ENCODE measurements around the gene DHX35.

DHX35 gene

GRCh38 chr20:39049148-39049547, 87.0 kb downstream of the DHX35 start:
- Mint-ChIP-seq H3K4me1 (ENCODE audit: low read depth in 2 of 2) (peaks cover 4 to 11% of the 10 kb centered on the region in 2 donors), H3K9me3 (no peaks in the 10 kb centered on the region), H3K36me3 (ENCODE audit: insufficient read depth) (no peaks in the 10 kb centered on the region), H3K27me3 (peaks cover 0 to 17% of the 10 kb centered on the region in 2 donors), H3K4me3 (peak overlapping the region; percentile 85 to 87), H3K27ac (peak overlapping the region; percentile 84 to 85)
- DNase-seq (no peak), ATAC-seq (replicated peaks) (no peak)

GRCh38 chr20:39049684-39050554, 87.8 kb downstream of the DHX35 start:
- Mint-ChIP-seq H3K27ac (peak overlapping the region; percentile 84 to 85), H3K36me3 (ENCODE audit: insufficient read depth) (no peaks in the 10 kb centered on the region), H3K4me3 (peak overlapping the region; percentile 85 to 87), H3K9me3 (no peaks in the 10 kb centered on the region), H3K4me1 (ENCODE audit: low read depth in 2 of 2) (peaks cover 4 to 11% of the 10 kb centered on the region in 2 donors), H3K27me3 (peaks cover 0 to 21% of the 10 kb centered on the region in 2 donors)
- ATAC-seq (replicated peaks) (peak; percentile 91), DNase-seq (peak; percentile 75 to 81 (median 78))

GRCh38 chr20:39050555-39050902, 88.4 kb downstream of the DHX35 start:
- H3K4me1 Mint-ChIP-seq (ENCODE audit: low read depth in 2 of 2): peaks cover 4 to 11% of the 10 kb centered on the region in 2 donors
- H3K4me3 Mint-ChIP-seq: peak overlapping the region; percentile 85 to 87
- no peaks in the 10 kb centered on the region for H3K36me3 Mint-ChIP-seq (ENCODE audit: insufficient read depth)
- ATAC-seq (replicated peaks) (no peak), DNase-seq (no peak)
- H3K27ac Mint-ChIP-seq: no peak overlapping the region
- H3K27me3 Mint-ChIP-seq: peaks cover 2 to 27% of the 10 kb centered on the region in 2 donors
- H3K9me3 Mint-ChIP-seq: no peaks in the 10 kb centered on the region

GRCh38 chr20:39052676-39053075, 90.5 kb downstream of the DHX35 start:
- H3K27me3 Mint-ChIP-seq: peaks cover 16 to 49% of the 10 kb centered on the region in 2 donors
- DNase-seq (no peak), ATAC-seq (replicated peaks) (no peak)
- peaks cover 4 to 11% of the 10 kb centered on the region in 2 donors for H3K4me1 Mint-ChIP-seq (ENCODE audit: low read depth in 2 of 2)
- H3K27ac Mint-ChIP-seq: no peak overlapping the region
- H3K4me3 Mint-ChIP-seq: no peak overlapping the region
- no peaks in the 10 kb centered on the region for H3K36me3 Mint-ChIP-seq (ENCODE audit: insufficient read depth)
- H3K9me3 Mint-ChIP-seq: no peaks in the 10 kb centered on the region

- DNase-seq: no peak
- H3K27me3 Mint-ChIP-seq: peaks cover 36 to 77% of the 10 kb centered on the region in 2 donors
- no peak for ATAC-seq (replicated peaks)
- no peak overlapping the region for H3K27ac Mint-ChIP-seq
- no peaks in the 10 kb centered on the region for H3K9me3 Mint-ChIP-seq
- H3K4me1 Mint-ChIP-seq (ENCODE audit: low read depth in 2 of 2): no peaks in the 10 kb centered on the region
- H3K4me3 Mint-ChIP-seq: no peak overlapping the region
- H3K36me3 Mint-ChIP-seq (ENCODE audit: insufficient read depth): no peaks in the 10 kb centered on the region
Observed at GRCh38 chr20:39057143-39057542, 95.0 kb downstream of the DHX35 start.

GRCh38 chr20:39057911-39058310, 95.8 kb downstream of the DHX35 start:
- H3K36me3 Mint-ChIP-seq (ENCODE audit: insufficient read depth): peaks cover 3% of the 10 kb centered on the region
- ATAC-seq (replicated peaks) (no peak), DNase-seq (no peak)
- peaks cover 36 to 78% of the 10 kb centered on the region in 2 donors for H3K27me3 Mint-ChIP-seq
- H3K27ac Mint-ChIP-seq: no peak overlapping the region
- H3K4me3 Mint-ChIP-seq: no peak overlapping the region
- H3K4me1 Mint-ChIP-seq (ENCODE audit: low read depth in 2 of 2): no peaks in the 10 kb centered on the region
- no peaks in the 10 kb centered on the region for H3K9me3 Mint-ChIP-seq

- no peak overlapping the region for H3K27ac Mint-ChIP-seq
- H3K4me1 Mint-ChIP-seq (ENCODE audit: low read depth in 2 of 2): no peaks in the 10 kb centered on the region
Observed at GRCh38 chr20:39059036-39059435, 96.9 kb downstream of the DHX35 start.

GRCh38 chr20:39066471-39067242, 104.5 kb downstream of the DHX35 start:
- Mint-ChIP-seq H3K4me3 (no peak overlapping the region), H3K27me3 (peaks cover 26 to 46% of the 10 kb centered on the region in 2 donors), H3K9me3 (peaks cover 0 to 5% of the 10 kb centered on the region in 2 donors), H3K27ac (no peak overlapping the region), H3K36me3 (ENCODE audit: insufficient read depth) (peaks cover 7% of the 10 kb centered on the region), H3K4me1 (ENCODE audit: low read depth in 2 of 2) (no peaks in the 10 kb centered on the region)
- no peak for DNase-seq
- ATAC-seq (replicated peaks): no peak

More at GRCh38 chr20:39059036-39059435, 96.9 kb downstream of the DHX35 start:
- peaks cover 3% of the 10 kb centered on the region for H3K36me3 Mint-ChIP-seq (ENCODE audit: insufficient read depth)
- ATAC-seq (replicated peaks): no peak
- H3K4me3 Mint-ChIP-seq: no peak overlapping the region
- no peaks in the 10 kb centered on the region for H3K9me3 Mint-ChIP-seq
- peaks cover 36 to 66% of the 10 kb centered on the region in 2 donors for H3K27me3 Mint-ChIP-seq
- no peak for DNase-seq

- no peaks in the 10 kb centered on the region for H3K4me1 Mint-ChIP-seq (ENCODE audit: low read depth in 2 of 2)
- H3K9me3 Mint-ChIP-seq: peaks cover 0 to 5% of the 10 kb centered on the region in 2 donors
- no peak for ATAC-seq (replicated peaks)
- peaks cover 4% of the 10 kb centered on the region for H3K36me3 Mint-ChIP-seq (ENCODE audit: insufficient read depth)
- H3K4me3 Mint-ChIP-seq: no peak overlapping the region
- no peak overlapping the region for H3K27ac Mint-ChIP-seq
- peaks cover 37 to 49% of the 10 kb centered on the region in 2 donors for H3K27me3 Mint-ChIP-seq
- DNase-seq: no peak
Observed at GRCh38 chr20:39067526-39068216, 105.5 kb downstream of the DHX35 start.

GRCh38 chr20:39069976-39070375, 107.8 kb downstream of the DHX35 start:
- Mint-ChIP-seq H3K27ac (no peak overlapping the region), H3K4me1 (ENCODE audit: low read depth in 2 of 2) (no peaks in the 10 kb centered on the region), H3K9me3 (peaks cover 0 to 5% of the 10 kb centered on the region in 2 donors), H3K4me3 (no peak overlapping the region), H3K27me3 (peaks cover 46 to 72% of the 10 kb centered on the region in 2 donors), H3K36me3 (ENCODE audit: insufficient read depth) (peaks cover 4% of the 10 kb centered on the region)
- ATAC-seq (replicated peaks): no peak
- DNase-seq: no peak

GRCh38 chr20:39070484-39071231, 108.5 kb downstream of the DHX35 start:
- H3K36me3 Mint-ChIP-seq (ENCODE audit: insufficient read depth): peaks cover 4% of the 10 kb centered on the region
- ATAC-seq (replicated peaks) (no peak), DNase-seq (no peak)
- no peak overlapping the region for H3K4me3 Mint-ChIP-seq
- H3K27ac Mint-ChIP-seq: no peak overlapping the region
- H3K9me3 Mint-ChIP-seq: peaks cover 0 to 5% of the 10 kb centered on the region in 2 donors
- no peaks in the 10 kb centered on the region for H3K4me1 Mint-ChIP-seq (ENCODE audit: low read depth in 2 of 2)
- peaks cover 46 to 73% of the 10 kb centered on the region in 2 donors for H3K27me3 Mint-ChIP-seq

- Mint-ChIP-seq H3K27ac (no peak overlapping the region), H3K4me1 (ENCODE audit: low read depth in 2 of 2) (no peaks in the 10 kb centered on the region), H3K27me3 (peaks cover 50 to 81% of the 10 kb centered on the region in 2 donors), H3K9me3 (peaks cover 0 to 5% of the 10 kb centered on the region in 2 donors), H3K4me3 (no peak overlapping the region), H3K36me3 (ENCODE audit: insufficient read depth) (peaks cover 4% of the 10 kb centered on the region)
- DNase-seq: no peak
- no peak for ATAC-seq (replicated peaks)
Observed at GRCh38 chr20:39072132-39072531, 110.0 kb downstream of the DHX35 start.
